ENCODE results near the gene C18orf32. TPM values are rescaled to one million over a fixed set of nuclear protein-coding genes. Genes with fewer than 3 reads are reported as not detected.

The C18orf32 gene
- total RNA-seq, 2 donors from 2014 or later = 43.0 to 63.6 TPM

- H3K27ac ChIP-seq = no peak overlapping the region
- H3K9ac ChIP-seq (ENCODE audit: low read depth in 2 of 2, low read length in 2 of 2) = no peak overlapping the region
- no peaks in the 10 kb centered on the region for H3K36me3 ChIP-seq
- H3K9me3 ChIP-seq = no peaks in the 10 kb centered on the region
- no peaks in the 10 kb centered on the region for H3K27me3 ChIP-seq
- H3K4me3 ChIP-seq = no peak overlapping the region
- no peak for DNase-seq
- intact Hi-C loops (cut with DNase I) = no loop called here
- no peaks in the 10 kb centered on the region for H3K4me1 ChIP-seq
- TF ChIP-seq CTCF (IDR thresholded peaks at IDR 0.05) = no peak
Measured at GRCh38 chr18:49464718-49465598, 22.1 kb downstream of the C18orf32 start.

- no peak overlapping the region for H3K9ac ChIP-seq (ENCODE audit: low read depth in 2 of 2, low read length in 2 of 2)
- H3K4me1 ChIP-seq = peaks cover 5% of the 10 kb centered on the region
- H3K9me3 ChIP-seq = no peaks in the 10 kb centered on the region
- H3K27ac ChIP-seq = no peak overlapping the region
- no peaks in the 10 kb centered on the region for H3K27me3 ChIP-seq
- DNase-seq = no peak
- TF ChIP-seq CTCF (IDR thresholded peaks at IDR 0.05) = no peak
- no peak overlapping the region for H3K4me3 ChIP-seq
- H3K36me3 ChIP-seq = no peaks in the 10 kb centered on the region
- intact Hi-C loops (cut with DNase I) = no loop called here
Measured at GRCh38 chr18:49461602-49461977, 25.4 kb downstream of the C18orf32 start.

GRCh38 chr18:49460976-49461601 is 25.9 kb downstream of the C18orf32 start:
- H3K9ac ChIP-seq (ENCODE audit: low read depth in 2 of 2, low read length in 2 of 2) = peak overlapping the region; percentile 79 to 97
- no peak for TF ChIP-seq CTCF (IDR thresholded peaks at IDR 0.05)
- H3K27ac ChIP-seq = peak overlapping the region; percentile 0
- intact Hi-C loops (cut with DNase I) = no loop called here
- H3K4me1 ChIP-seq = peaks cover 5% of the 10 kb centered on the region
- peak overlapping the region; percentile 91 for H3K4me3 ChIP-seq
- no peak for DNase-seq
- H3K9me3 ChIP-seq = no peaks in the 10 kb centered on the region
- H3K27me3 ChIP-seq = no peaks in the 10 kb centered on the region
- H3K36me3 ChIP-seq = no peaks in the 10 kb centered on the region

GRCh38 chr18:49459404-49460171 is 27.4 kb downstream of the C18orf32 start:
- H3K4me3 ChIP-seq = peak overlapping the region; percentile 91
- peak overlapping the region; percentile 79 to 97 for H3K9ac ChIP-seq (ENCODE audit: low read depth in 2 of 2, low read length in 2 of 2)
- no peaks in the 10 kb centered on the region for H3K27me3 ChIP-seq
- TF ChIP-seq CTCF (IDR thresholded peaks at IDR 0.05) = no peak
- no peak for DNase-seq
- intact Hi-C loops (cut with DNase I) = no loop called here
- H3K4me1 ChIP-seq = peaks cover 5% of the 10 kb centered on the region
- no peaks in the 10 kb centered on the region for H3K36me3 ChIP-seq
- H3K9me3 ChIP-seq = no peaks in the 10 kb centered on the region
- peak overlapping the region; percentile 68 for H3K27ac ChIP-seq

- Histone ChIP-seq H3K9me3 (no peaks in the 10 kb centered on the region), H3K4me1 (peaks cover 5% of the 10 kb centered on the region), H3K36me3 (no peaks in the 10 kb centered on the region), H3K27me3 (no peaks in the 10 kb centered on the region), H3K9ac (ENCODE audit: low read depth in 2 of 2, low read length in 2 of 2) (no peak overlapping the region), H3K27ac (no peak overlapping the region), H3K4me3 (no peak overlapping the region)
- DNase-seq = no peak
- no peak for TF ChIP-seq CTCF (IDR thresholded peaks at IDR 0.05)
- intact Hi-C loops (cut with DNase I) = no loop called here
Measured at GRCh38 chr18:49457616-49458015, 29.4 kb downstream of the C18orf32 start.

All from colonic mucosa (tissue), 4 donors.